HG03066 (cell line): Measurements from ENCODE around the gene JARID2.
"Not testable (repeated sequence)": the region's sequence is repeated elsewhere in the genome, so short reads cannot be mapped to it uniquely, and the experiment has no call there.

ENCODE experiments used
- ATAC-seq: cut with Tn5 transposase; IDR thresholded peaks from one replicate; pipeline ENCODE4 v1.9.1; 2021; ENCODE audit warnings: low read depth; ENCODE audit not compliant: unreplicated experiment

JARID2 gene

DNA sequence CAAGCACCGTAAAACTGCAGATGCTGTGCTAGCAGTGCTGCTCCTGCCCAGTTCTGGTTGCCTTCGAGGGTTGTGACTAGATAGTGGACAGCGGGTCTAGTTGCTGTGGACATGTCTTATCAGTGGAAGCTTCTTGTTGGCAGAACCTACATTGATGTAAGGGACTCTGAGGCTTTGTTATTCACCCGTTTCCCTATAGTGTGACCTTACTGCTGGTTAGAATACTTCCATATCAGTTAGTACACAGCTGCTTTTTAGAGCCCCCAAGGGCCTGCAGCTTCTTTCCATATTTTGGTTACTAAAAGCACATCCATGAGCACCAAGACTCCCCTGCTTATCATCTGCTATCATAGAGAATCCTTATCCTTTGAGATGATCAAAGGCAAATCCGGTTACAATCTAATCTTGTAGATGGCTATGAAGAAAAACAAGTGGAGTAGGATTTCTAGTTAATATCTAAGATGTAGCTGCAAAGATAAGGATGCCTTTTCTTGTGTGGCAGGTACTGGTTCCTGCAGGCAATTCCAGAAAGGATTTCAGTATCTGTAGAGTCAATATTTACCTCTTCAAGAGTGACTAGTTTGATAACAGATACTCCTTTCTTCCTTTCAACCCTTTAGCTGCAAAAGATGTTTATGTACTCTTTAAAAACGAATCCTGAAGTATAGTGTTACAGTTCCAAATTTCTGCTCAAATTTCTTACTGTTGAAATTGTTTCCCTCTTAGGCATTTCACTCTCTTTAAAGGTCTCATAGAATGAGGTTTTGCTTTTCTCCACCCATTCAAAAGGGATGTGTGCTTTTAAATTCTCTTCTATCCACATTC is 163.6 kb downstream of the JARID2 start:
- ATAC-seq = no peak

DNA sequence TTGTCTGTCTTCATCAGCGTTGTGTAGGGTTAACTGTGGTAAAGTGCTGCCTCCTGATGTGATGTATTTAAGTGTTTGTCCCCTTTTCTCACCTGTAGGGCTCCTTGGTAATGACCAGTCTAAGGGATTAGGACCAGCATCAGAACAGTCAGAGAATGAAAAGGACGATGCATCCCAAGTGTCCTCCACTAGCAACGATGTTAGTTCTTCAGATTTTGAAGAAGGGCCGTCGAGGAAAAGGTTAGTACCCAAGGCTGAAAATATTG is 164.2 kb downstream of the JARID2 start:
- ATAC-seq = no peak

DNA sequence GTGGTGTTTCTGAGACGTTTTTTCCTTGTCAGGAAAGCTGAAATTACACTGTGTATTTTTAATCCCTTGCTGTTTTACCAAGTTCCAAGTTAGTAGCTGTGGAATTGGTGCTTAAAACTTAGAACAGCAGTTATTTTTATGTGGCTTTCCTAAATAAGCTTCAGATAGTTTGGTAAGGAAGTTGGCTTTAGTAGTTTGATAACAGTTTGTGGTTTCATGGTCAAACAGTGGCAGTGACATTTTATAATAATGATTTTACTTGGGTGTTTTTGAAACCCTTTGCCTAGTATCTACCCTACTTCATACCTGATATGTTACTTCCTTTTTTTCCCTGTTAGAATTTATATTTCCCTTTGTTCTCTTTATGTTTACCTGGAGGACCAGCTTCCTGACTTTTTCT is 164.9 kb downstream of the JARID2 start:
- ATAC-seq = no peak

DNA sequence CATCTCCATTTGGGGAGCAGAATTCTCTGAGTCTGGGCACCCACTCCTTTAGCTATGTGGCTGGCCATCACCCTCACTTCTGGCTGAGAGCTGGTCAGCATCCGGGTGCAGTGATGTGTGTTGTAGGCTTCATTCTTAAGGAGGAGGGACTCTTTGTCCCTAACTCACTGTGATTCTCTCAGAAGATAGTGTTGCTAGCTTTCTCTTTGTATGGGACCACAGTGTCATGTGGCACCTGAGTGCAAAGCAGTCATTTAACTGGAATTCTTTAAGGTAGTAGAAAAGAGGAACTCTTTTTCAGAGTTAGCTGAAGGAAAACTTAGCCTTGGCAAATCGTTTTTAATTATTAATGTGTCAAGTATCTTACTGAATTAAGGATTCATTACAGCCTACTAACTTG is 165.9 kb downstream of the JARID2 start:
- ATAC-seq = no peak

DNA sequence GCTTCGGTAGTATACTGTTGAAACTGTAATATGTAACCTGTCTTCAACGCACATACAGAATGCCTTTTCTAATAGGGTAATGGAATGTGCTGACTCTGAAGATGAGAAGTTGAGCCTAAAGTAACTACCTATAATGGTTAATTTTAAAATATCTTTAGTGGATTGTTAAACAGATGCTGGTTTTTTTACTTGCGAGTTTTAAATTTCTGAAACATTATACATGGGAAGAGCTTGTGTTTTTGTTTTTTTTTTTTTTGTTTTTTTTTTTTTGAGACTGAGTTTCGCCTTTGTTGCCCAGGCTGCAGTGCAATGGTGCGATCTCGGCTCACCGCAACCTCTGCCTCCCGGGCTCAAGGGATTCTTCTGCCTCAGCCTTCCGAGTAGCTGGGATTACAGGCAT is 166.9 kb downstream of the JARID2 start:
- no peak for ATAC-seq

DNA sequence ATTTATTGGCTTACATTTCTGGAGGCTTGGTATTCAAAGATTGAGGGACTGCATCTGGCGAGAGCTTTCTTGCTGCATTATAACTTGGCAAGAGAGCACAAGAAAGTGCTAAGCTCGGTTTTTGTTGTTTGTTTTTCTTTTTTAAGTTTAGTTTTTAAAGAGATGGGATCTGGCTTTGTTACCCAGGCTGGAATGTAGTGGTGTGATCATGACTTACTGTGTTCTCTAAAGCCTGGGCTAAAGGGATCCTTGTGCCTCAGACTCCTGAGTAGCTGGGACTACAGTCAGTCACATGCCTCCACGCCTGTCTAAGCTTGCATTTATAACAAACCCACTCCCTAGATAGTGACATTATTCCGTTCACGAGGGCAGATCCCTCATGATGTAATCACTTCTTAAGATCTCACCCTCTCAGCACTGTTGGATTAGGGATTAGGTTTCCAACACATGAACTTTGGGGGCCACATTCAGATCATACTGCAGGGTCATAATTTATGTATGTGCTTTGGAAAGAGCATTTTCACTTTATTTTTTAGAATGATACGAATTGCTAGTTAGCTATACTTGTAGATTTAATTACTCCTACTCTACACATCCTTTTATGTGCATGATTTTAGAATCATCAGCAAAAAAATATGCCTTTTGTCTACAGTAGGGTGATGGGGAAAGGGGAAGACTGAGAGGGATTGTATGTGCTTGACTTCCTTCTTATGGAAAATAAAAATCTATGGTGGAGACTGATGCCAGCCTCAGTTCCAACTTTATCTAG is 167.8 kb downstream of the JARID2 start:
- ATAC-seq = no peak

DNA sequence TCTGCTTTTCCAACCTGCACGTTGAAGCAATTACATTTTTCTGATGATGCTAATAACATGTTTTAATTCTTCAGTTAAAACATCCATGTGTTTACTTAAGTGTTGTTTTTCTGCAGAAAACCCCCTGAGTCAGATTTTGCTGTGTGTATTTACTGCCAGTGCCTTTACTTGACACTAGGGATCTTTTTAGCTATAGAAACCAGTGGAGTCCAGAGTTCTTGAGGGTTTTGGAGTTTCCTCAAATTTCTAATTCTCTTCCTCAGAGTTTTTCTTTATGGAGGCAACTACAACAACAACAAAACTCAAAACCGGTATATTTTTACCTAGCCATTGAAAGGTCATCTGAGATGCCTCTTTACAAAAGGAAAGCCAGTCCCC is 168.4 kb downstream of the JARID2 start:
- ATAC-seq = no peak

DNA sequence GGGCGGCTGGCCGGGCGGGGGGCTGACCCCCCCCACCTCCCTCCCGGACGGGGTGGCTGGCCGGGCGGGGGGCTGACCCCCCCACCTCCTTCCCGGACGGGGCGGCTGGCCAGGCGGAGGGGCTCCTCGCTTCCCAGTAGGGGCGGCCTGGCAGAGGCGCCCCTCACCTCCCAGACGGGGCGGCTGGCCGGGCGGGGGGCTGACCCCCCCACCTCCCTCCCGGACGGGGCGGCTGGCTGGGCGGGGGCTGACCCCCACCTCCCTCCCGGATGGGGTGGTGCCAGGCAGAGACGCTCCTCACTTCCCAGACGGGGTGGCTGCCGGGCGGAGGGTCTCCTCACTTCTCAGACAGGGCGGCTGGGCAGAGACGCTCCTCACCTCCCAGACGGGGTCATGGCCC is 169.8 kb downstream of the JARID2 start:
- not testable (repeated sequence) for ATAC-seq

DNA sequence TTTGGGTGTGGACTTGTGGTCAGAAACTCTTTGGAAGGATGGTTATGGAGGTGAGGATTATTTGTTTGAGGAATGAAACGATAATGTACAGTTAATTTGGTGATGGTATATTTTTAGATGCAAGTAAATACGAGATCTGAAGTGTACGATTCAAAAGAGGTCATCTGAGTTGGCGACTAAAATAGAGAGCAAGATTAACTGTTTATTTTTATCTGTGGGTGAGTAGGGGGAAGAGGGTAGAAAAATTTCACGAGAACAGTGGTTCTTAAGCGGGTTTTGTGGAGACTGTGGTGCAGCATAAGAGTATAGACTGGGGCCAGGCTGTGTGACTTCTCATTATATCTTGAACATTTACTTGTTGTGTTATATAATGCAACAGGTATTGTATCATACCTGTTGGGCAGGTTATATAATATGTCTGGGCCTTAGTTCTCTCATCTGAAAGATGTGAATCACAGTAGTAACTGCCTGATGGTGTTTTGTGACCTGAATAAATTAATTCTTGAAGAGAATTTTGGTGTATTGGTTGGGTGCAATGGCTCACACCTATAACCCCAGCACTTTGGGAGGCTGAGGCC is 171.2 kb downstream of the JARID2 start:
- ATAC-seq = no peak

DNA sequence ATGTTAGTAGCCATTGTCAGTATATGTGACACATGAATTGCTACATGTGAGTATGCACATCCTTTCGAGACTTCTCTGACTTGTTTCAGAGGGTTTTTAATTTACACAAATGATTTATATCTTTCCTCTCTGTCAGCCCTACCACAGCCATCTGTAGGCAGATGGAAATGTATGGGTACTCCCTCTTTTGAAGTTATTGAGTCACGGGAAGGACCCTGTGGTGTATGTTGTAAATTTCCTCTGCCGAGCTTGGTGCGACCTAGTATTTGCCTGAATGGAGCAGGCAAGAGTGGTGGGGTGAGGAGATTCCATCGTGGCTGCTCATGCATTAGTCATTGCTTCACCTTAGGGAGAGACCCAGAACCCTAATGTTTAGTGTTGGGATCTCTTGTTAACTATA is 171.9 kb downstream of the JARID2 start:
- ATAC-seq = no peak

DNA sequence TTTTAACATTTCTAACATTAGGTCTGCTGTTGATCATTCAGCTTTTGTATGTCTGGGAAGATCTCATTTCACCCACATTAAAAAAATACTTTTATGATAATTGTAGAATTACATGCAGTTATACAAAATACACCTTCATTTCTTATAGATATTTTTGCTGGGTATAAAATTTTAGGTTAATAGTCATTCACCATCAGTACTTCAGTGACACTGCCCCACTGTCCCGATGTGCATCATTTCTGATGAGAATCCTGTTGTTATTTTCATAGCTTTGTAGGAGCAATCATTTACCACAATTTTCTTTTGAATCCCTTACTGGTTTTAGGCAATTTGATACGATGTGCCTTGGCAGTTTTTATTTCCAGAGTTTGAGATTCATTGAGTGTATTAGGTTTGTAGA is 173.6 kb downstream of the JARID2 start:
- no peak for ATAC-seq

DNA sequence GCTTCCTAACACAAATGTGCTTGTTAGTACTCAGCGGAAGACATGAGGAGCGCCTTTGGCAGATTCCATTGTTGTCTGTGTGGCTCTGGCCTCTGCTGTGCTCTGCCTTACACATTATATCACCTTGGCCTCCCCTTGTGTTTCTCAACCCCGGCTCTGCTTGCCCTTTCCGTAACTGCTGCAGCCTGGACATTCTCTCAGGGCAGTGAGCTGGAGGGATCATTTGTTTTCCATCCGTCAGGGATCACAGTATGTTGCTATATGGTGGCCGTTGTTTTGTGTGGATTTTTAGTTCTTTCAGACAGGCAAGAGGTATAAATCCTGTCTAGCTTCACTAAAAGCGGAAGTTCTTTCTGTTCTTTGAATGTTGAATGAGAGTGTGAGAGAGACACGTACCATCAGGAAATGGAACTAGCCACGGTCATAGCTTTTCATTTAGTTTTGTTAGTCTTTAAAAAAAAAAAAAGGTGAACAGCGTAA is 175.1 kb downstream of the JARID2 start:
- peak; percentile 92 for ATAC-seq

DNA sequence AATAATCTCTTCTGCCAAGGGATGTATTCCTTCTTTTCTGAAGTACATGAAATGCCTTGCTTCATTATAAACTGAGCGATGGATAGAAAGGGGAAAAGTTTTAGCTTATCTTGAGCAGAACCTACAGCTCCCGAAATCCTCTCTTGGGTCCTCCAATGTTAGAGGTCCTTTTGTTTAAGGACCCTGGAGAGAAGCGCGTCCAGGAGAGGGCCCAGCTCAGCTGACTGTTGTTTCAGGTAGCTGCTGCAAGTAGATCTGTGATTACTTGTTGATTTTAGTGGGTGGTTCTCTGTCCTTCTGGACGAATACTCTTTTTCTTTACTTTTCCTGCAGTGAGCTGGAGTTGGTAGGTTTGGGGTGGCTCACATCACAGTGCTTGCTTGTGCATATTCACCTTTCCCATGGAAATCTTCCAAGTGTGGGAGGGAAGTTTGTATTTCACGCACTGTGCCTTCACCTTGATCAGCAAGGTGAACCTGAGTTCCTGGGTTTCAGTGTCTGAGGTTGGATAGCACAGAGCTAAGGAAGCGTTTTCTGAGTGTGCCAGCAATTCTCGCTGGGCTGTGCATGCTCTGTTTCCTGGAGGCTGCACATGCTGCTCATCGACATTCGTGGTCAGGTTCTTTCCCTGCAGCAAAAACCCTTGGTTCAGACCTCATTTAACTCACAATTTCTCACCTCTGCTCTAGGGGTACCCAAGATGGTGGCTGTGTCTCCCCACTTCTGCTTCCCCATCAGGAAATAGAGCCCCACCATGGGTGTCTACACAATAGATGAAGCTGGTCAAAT is 176.3 kb downstream of the JARID2 start:
- ATAC-seq = peak; percentile 51

DNA sequence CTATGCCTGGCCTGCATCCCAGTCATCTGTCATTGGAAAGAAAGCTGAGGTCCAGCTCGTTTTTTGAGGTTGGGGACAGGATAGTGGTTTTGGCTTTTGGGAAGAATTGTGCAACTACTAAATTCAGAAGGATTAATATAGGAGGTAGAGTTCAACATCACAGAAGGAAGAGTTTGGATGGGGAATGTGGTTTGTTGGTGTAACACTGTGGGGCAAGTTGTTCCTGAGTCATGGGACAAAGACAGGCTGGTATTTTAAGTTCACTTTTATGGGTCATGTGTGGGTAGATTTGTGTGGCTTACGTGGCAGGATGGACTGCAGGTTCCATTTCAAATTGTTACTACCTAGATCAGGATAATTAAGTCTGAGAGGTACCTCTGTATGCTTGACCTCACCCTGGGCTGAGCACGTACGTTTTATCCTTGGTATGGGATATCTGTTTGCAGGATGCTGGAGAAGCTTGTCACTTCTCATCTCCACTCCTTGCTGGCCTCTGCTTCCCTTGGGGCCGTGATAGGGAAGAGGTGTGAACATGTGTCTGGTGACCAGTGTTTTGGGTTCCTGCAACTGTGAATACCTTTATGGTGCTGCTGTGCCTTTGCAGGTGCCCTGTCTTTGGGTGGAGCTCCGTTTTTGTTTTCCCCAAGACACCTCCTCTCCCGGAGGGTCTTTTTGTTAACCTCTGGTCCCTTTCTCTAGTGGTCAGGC is 177.6 kb downstream of the JARID2 start:
- ATAC-seq = no peak

DNA sequence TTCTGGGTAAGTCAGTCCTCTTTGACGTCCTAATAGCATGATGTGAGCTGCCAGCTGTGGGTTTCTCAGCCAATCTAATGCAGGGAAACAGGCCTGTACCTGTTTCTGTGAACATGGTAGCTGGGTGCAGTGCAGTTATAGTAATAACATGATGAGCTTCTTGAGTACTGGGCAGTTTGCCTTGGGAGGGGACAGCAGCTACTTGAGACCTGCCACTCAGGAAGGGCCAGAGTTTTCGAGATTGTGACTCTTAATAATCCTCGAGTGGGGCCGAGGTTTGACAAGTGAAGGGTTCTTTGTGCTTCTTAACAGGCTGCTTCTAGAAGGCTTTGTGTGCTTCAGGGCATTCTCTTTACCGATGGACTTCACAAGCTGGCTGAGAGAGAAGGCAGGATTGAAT is 180.1 kb downstream of the JARID2 start:
- ATAC-seq = no peak

DNA sequence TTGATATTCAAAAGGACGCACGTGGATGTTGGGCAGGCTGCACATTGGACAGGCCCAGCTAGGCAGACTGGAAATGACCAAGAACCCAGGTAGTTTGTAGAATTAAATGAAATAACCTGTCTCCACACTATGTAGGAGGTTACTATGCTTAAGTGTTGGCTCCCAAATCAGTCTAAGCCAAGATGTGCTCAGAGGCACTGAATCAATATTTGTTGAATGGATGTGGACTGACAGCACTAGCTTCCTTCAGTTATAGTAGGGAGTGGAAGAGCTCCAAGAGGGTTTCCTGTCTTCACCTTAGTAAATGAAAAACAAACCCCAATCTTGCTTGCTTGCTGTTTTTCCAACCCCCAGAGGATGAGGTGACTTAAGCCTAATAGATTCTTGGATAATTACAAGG is 180.5 kb downstream of the JARID2 start:
- no peak for ATAC-seq

DNA sequence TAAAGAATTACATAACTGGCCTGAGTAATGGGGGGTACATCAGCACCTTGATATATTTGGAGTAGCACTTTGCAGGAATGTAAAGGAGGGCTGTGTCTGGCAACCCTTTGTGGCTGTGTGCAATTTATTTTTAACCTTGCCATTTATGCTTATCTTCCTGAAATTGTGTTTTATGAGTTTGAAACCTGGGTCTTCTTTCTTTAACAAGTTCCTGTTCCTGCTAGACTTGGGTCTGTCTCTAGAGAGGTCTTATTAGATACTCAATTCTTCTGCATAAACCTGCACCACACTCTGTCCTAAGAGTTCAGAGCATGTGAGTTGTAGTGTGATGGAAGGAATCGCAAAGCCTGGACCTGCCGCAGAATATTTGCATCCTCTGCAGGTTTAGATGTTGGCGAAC is 181.0 kb downstream of the JARID2 start:
- ATAC-seq = no peak

DNA sequence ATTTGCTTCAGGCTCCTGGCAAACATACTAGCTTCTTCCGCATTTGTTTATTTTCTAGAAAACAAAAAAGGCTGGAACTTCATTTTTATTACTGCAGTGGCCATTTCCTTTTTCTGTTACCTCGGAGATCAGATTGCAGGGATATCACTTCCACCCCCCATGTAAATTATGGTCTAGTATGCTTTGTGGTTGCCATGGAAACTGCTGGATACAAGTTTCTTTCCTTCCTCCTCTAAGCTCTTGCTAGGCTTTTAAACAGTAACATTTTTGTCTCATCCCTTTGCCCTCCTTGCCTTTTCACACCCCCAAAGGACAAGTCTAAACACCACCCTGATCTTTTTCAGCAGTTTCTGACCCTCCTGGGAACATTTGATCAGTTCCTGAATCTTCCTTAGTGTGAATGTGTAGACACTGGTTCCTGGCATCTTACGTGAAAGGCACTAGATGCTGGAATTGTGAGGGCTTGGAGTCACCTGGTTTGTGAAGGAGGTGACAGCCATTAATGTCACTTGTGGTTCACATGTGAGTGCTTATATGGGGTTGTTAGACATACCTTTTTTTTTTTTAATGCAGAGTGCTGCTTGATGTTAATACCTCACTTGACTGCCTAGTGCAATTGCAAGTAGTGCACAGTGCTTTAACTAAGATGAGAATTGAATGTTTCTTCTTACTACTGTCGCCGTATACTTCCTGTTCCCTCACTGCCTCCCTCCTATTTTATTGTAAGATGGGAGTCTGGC is 181.6 kb downstream of the JARID2 start:
- ATAC-seq = no peak

DNA sequence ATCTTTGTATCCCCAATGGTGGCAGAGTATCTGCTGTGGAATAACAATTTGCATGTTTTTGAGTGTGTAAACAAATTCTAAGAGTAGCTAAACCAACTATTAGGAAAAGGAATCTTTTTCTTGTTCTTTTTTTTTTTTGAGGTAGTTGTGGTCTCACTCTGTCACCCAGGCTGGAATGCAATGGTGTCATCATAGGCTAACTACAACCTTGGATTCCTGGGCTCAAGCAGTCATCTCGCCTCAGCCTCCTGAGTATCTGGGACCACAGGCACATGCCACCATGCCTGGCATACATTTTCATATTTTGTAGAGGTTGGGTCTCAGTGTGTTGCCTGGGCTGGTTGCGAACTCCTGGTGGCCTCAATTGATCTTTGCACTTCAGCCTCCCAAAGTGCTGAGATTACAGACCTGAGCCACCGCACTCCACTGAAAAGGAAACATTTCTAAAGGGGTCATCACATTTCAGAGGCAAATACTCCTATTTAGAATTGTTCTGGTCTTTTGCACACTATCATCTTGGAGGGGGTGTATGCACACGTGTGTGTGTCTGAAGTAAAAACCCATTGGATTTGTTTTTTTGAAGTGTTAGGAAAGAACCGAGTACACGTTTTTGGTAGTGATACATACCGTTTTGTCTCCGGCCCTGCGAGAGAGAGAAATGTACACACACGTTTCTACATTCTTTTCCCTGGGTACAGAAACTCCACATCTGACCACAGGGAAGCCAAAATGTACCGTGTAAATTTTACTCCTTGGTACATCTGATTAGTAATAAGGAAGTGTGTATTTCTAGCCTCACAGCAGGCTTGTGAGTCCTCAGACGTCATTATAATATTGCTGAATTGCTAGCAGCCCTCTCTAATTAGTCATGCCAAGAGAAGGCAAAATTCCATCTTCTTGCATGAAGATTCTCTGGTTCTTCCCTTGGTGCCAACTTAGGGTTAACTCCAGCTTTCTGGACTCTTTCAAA is 183.6 kb downstream of the JARID2 start:
- no peak for ATAC-seq
